Peyer's patch (tissue), 4 donors: ENCODE data around the gene RAB22A.

ENCODE experiments used
- POLR2A ChIP-seq, 2 donors: fragments of 450-650 bp; IDR thresholded peaks; one replicate each; pipeline ENCODE4 v1.5.1; 2017; ENCODE audit warnings: antibody characterized with exemption in 2 of 2, mild to moderate bottlenecking in 2 of 2, moderate library complexity in 2 of 2
- TF ChIP-seq, protein P1 (sequence below), 6 experiments: fragments of 450-650 bp in 4 of 6; fragments of 200-600 bp in 2 of 6; sonication (generic) in 1 of 6; IDR thresholded peaks; one replicate each; pipeline ENCODE4 v1.5.1; 2017 to 2019; ENCODE audit warnings: antibody characterized with exemption in 6 of 6, mild to moderate bottlenecking in 3 of 6, moderate library complexity in 1 of 6

DNA sequence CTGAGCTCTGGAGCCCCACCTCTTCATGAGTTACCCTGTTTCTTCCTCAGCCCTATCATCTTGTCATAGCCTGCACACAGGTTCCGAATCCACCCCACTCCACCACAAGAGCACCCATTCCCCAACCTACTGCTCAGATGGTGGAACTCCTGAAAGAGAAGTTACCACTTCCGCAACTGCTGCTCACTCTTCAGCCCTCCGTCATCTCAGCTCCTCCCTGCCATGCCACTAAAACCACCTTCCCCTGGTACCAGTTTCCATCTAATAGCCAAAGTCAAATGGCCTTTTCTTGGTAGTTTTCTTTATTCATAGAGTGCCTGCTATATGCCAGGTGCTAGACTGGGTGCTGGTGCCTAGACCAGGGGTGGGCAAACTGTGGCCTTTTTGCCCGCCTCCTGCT, 3.9 kb downstream of the RAB22A start:
- TF ChIP-seq, protein P1, sequence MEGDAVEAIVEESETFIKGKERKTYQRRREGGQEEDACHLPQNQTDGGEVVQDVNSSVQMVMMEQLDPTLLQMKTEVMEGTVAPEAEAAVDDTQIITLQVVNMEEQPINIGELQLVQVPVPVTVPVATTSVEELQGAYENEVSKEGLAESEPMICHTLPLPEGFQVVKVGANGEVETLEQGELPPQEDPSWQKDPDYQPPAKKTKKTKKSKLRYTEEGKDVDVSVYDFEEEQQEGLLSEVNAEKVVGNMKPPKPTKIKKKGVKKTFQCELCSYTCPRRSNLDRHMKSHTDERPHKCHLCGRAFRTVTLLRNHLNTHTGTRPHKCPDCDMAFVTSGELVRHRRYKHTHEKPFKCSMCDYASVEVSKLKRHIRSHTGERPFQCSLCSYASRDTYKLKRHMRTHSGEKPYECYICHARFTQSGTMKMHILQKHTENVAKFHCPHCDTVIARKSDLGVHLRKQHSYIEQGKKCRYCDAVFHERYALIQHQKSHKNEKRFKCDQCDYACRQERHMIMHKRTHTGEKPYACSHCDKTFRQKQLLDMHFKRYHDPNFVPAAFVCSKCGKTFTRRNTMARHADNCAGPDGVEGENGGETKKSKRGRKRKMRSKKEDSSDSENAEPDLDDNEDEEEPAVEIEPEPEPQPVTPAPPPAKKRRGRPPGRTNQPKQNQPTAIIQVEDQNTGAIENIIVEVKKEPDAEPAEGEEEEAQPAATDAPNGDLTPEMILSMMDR (IDR thresholded peaks at IDR 0.05) = no peak
- TF ChIP-seq POLR2A (IDR thresholded peaks at IDR 0.05) = no peak
